GM12874 (cell line): ENCODE results near the gene EPAS1.

Experiments
- CTCF ChIP-seq: IDR thresholded peaks from 2 replicates; pipeline ENCODE4 v1.5.1; 2011; ENCODE audit warnings: low read depth, mild to moderate bottlenecking, control low read depth, low read length, moderate library complexity; ENCODE audit not compliant: insufficient read depth

EPAS1 gene

DNA sequence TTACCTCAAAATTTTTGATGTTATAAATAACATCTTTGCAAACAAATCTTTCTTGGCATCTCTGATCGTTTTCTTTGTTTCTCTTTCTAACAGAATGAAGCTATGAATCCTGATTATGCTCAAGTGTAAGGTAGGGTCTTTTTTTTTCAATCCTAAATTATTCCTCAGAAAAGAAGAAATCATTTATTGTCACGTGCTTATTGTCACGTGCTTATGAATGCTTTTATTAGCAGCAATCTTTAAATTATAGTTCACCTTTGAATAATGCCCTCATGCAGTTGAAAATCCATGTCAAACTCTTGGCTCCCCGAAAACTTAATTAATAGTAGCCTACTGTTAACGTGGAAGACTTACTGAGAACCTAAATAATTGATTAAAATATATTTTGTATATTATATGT lies 39.2 kb upstream of the EPAS1 start:
- no peak for TF ChIP-seq CTCF

DNA sequence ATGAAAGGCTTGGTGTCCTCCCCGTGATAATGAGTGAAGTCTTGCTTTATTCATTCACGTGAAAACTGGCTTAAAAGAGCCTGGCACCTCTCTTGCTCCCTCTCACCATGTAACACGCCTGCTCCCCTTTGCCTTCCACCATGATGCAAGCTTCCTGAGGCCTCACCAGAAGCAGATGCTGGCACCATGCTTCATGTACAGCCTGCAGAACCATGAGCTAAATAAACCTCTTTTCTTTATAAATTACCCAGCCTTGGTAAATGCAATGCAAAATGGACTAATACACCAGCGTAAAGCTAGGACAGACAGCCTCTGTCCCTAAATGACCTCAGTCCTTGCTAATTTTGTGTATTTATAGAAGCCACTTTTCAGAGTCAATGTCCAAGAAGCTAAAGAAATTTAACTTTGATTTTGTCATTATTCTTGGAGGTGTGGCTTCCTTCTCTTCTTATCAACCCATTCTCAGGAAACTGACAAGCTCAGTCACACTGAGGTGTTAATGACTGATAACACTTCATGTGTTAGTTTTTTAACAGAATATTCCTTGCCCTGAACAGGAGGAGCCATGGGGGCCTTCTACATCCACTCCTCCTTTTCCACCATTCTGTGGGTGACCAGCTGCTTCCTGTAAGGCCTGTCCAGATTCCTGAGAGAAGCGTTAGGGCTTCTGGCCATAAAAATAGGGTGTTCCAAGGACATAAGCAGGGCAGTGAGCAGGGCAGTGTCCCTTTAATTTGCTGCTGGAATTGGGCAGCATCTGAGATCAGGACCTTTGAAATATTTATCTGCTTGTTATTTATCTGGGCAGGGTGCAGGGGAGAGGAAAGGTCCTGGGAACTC lies 38.0 kb upstream of the EPAS1 start:
- no peak for TF ChIP-seq CTCF

- no peak for TF ChIP-seq CTCF
These were observed 37.4 kb upstream of the EPAS1 start for GRCh38 chr2:46259777-46260168.

GRCh38 chr2:46260305-46260704 lies 36.9 kb upstream of the EPAS1 start:
- TF ChIP-seq CTCF: no peak

DNA sequence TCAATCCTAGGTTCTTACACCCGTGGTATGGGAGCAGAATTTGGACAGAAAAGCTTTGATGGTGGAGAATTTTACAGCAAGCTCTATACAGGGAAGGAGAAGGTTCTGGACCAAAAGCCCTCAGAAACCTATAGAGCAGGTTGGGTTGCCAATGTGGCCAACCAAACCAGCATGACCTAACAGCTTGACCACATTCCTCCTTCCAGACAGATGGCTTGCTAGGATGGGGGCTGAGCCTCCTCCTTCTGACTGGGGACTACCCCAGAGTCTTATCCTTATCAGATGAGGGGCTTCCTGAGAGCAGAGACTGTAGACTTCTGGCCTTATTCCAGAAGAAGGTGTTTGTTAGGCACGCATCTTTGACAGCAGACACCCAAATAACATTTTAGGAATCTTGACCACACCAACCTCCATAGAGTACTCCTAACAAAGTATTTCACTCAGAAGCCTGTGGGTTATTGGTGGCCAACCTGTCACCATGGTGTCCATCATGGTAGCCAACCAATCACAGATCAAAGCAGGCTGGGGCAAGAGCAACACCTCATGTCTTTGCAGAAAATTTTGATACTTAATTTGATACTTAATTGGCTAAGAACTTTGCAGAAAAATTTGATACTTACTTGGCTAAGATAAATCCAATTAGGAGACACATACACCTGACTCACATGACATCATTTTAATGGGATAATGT lies 34.8 kb upstream of the EPAS1 start:
- TF ChIP-seq CTCF: no peak

- no peak for TF ChIP-seq CTCF
These were observed 33.9 kb upstream of the EPAS1 start for GRCh38 chr2:46263347-46263746.

GRCh38 chr2:46264447-46264846 lies 32.8 kb upstream of the EPAS1 start:
- no peak for TF ChIP-seq CTCF
